GM18867 (cell line): ENCODE data around the gene RAD50.
"Not testable (repeated sequence)": the region's sequence is repeated elsewhere in the genome, so short reads cannot be mapped to it uniquely, and the experiment has no call there.

Experiments
- ATAC-seq: cut with Tn5 transposase; IDR thresholded peaks from one replicate; pipeline ENCODE4 v1.9.1; 2021; ENCODE audit warnings: mild to moderate bottlenecking, moderate library complexity; ENCODE audit not compliant: unreplicated experiment

Gene RAD50

GRCh38 chr5:132556763-132557477 is at the start of gene RAD50:
RAD50 (plus strand) TSS chr5:132556977; CDS start chr5:132557325, 348 bp downstream.
- peak; percentile 98 for ATAC-seq

- ATAC-seq, result no peak
Observed at GRCh38 chr5:132510076-132510475, 46.7 kb upstream of the RAD50 start.

GRCh38 chr5:132513618-132514336 is 43.0 kb upstream of the RAD50 start:
- not testable (repeated sequence) for ATAC-seq

- ATAC-seq, result not testable (repeated sequence)
Observed at GRCh38 chr5:132522067-132522466, 34.7 kb upstream of the RAD50 start.

GRCh38 chr5:132524877-132525276 is 31.9 kb upstream of the RAD50 start:
- not testable (repeated sequence) for ATAC-seq

GRCh38 chr5:132525299-132525724 is 31.5 kb upstream of the RAD50 start:
- ATAC-seq, result peak; percentile 76

- peak; percentile 38 for ATAC-seq
Observed at GRCh38 chr5:132526290-132526973, 30.3 kb upstream of the RAD50 start.

GRCh38 chr5:132526974-132527564 is 29.7 kb upstream of the RAD50 start:
- ATAC-seq, result no peak

- ATAC-seq, result no peak
Observed at GRCh38 chr5:132528021-132528420, 28.8 kb upstream of the RAD50 start.

- ATAC-seq, result no peak
Observed at GRCh38 chr5:132528866-132529634, 27.7 kb upstream of the RAD50 start.

GRCh38 chr5:132530946-132531345 is 25.8 kb upstream of the RAD50 start:
- ATAC-seq, result no peak

- no peak for ATAC-seq
Observed at GRCh38 chr5:132539716-132540115, 17.1 kb upstream of the RAD50 start.

- no peak for ATAC-seq
Observed at GRCh38 chr5:132540149-132540548, 16.6 kb upstream of the RAD50 start.

GRCh38 chr5:132540764-132541163 is 16.0 kb upstream of the RAD50 start:
- ATAC-seq, result no peak

- no peak for ATAC-seq
Observed at GRCh38 chr5:132543472-132544201, 13.1 kb upstream of the RAD50 start, which contains the start of gene IL5. IL5 (minus strand) TSS chr5:132543522; CDS start chr5:132543478, 44 bp downstream.

GRCh38 chr5:132546108-132546507 is 10.7 kb upstream of the RAD50 start:
- ATAC-seq, result no peak

- no peak for ATAC-seq
Observed at GRCh38 chr5:132547269-132547668, 9.5 kb upstream of the RAD50 start.

GRCh38 chr5:132548834-132549233 is 7.9 kb upstream of the RAD50 start:
- not testable (repeated sequence) for ATAC-seq

GRCh38 chr5:132549576-132549975 is 7.2 kb upstream of the RAD50 start:
- no peak for ATAC-seq
